ENCODE results near the gene CNTF.

- TF ChIP-seq CTCF (conservative IDR thresholded peaks at IDR 0.05 in 1 of 2, IDR thresholded peaks at IDR 0.05 in 1 of 2; ENCODE audit: extremely low read depth in 1 of 2, insufficient read depth in 1 of 2, low read depth in 1 of 2, low read length in 2 of 2): no peak
- no peak for TF ChIP-seq EZH2 (IDR thresholded peaks at IDR 0.05; ENCODE audit: borderline replicate concordance, low read length)
These were observed 24.9 kb upstream of the CNTF start for GRCh38 chr11:58597486-58598144.

Data from mammary epithelial cell (primary cell).